LoVo (cell line): Measurements from ENCODE around the gene SLC24A3.
A peak's percentile ranks its signal among the peaks of the same experiment; 100 is the strongest.

Experiments
- DNase-seq: peaks from one replicate; pipeline ENCODE4 v3.0.0-alpha.2; 2016; ENCODE audit warnings: low spot score

SLC24A3 gene

GRCh38 chr20:19713822-19714578 is 501.6 kb downstream of the SLC24A3 start:
- no peak for DNase-seq

DNA sequence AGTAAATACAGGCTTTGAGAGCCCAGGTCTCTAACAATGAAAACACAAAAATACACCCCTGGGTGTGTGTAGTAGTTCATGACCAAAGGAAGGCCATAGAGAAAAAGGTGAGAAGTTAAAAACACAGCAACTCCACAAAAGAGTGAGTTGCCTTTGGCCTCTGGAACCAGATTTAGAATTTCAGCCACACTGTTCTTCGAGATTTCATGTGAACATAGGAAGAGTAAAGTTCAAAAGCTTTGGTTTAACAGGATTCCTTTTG is 502.1 kb downstream of the SLC24A3 start:
- no peak for DNase-seq

- no peak for DNase-seq
Measured at GRCh38 chr20:19715986-19716385, 503.5 kb downstream of the SLC24A3 start.

DNA sequence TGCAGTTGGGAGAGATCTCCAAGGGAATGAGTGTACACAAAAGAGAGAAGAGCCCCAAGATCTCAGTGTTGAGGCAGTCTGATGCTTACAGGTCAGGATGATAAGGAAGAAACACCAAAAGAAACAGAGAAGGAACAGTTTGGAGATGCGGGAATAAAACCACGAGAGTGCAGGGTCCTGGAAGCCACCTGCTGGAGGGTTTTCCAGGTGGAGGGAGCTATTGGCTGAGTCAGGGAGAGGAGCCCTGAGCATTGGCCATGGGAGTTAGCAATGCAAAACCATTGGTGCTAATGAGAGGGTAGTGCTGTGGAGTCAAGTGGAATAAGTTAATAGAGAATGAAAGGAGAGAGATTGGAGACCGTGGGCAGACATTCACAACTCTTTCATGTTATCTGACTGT is 506.4 kb downstream of the SLC24A3 start:
- no peak for DNase-seq

GRCh38 chr20:19720991-19721390 is 508.5 kb downstream of the SLC24A3 start:
- DNase-seq: no peak

DNA sequence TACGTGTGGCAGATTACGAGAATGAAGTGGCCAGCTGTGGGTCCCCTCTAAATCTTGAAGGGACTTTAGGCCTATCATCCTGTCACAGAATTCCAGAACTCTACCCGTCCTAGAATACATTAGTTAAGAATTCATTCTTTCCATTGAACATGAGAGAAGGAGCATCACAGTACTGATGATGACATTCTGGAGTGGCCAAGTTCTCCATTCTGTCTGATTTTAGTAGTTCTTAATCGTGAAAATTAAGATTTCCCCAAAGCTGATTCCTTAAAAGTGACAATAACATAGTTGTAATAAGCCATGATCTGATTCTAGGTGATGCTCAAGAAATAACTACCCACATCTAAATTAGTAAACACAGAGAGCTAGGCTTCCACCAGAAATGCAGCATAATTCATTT is 510.6 kb downstream of the SLC24A3 start:
- DNase-seq: no peak

DNA sequence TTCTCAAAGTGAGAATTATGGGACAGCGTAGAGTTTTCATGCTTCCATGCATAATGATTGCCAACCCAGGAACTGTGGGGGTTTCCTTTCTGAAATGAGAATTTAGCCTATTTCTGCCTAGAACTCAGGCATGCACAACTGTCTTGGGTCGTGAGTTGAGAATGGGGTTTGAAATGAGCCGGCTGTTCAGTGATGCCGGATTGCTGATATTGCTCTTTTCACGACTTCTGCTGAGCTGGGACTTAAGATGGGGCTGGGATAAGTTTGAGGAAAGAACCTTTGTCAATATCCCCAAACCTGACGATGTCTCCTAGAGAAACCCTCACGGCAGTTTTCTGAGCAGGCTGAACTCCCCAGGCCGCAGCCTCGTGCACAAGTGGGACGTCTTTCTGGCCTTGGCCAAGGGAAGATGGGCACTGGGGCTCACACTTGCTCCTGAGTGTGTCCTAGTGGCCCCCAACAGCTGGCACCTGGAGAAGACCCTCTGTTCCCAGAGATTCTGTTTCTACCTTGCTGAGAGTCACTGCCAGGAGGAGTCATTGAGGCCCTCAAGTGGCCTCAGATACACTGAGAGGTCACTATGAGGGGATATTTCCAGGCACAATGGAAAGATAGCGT is 511.5 kb downstream of the SLC24A3 start:
- DNase-seq: no peak

DNA sequence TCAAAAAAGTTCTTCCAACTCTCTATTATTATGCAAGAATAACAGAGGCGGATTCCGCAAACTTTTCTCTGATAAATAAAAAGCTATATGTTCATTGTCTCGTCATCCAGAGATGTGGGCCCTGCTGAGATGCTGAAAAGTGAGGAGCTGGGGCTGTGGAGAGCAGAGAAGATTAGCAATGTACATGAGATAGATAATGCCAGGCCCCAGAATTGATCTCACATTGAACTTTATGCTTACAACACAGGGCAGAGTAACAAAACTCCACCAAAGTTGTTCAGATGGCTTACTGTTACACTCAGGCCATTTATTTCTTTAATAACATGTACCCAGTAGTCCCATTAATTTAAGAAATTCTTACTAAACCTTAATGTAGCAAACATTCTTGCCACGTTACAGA is 512.9 kb downstream of the SLC24A3 start:
- DNase-seq: no peak

DNA sequence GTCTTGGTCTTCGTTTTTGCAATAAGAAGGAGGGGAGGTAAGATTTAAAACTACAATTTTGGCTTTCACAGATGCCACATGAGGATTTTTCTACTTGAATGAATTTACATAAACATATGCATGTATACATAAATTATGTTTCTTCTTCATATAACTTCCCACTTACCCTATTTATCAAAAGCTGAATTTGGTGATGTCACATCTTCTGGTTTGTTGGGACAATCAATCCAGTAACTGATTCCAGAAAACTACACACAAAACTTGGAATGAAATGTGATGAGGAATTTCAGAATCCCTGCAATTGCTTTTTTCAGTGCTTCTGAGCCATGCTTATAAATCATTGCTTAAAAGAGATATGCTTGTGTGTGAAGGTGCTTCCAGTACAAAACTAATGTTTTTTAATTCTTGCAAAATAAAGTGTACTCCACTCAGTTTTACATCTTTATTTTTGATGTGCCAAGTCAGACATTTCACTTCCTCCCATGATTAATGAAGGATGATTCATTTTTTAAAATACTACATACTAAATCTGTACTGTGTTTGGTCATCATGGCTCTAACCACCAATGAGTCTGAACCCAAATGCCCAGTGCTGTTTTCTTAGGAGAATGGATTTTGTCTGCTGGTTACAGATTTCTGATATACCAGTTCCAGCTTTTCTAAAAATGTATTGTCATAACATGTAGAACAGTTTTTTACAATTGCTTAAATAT is 513.5 kb downstream of the SLC24A3 start:
- no peak for DNase-seq

- DNase-seq: no peak
Measured at GRCh38 chr20:19727251-19727847, 514.9 kb downstream of the SLC24A3 start.

DNA sequence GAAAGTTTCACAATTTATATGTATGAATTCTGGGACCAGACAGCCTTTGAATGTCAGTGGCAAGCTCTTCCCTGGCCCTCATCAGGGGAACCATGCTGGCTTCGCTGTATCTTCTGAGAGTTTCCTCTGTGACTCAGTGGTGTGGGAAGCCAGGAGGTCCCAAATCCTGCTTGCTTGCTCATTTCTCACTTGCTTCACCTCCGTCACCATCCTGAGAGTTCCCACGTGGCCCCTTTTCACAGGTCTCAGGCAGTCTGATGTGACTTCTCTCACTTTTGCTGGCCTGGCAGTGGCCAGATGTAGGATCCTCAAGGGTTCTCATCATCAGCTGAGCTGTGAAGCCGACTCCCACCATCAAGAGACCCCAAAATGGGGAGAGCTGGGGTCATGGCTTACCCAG is 517.2 kb downstream of the SLC24A3 start:
- DNase-seq: no peak

GRCh38 chr20:19730706-19731105 is 518.3 kb downstream of the SLC24A3 start:
- no peak for DNase-seq

DNA sequence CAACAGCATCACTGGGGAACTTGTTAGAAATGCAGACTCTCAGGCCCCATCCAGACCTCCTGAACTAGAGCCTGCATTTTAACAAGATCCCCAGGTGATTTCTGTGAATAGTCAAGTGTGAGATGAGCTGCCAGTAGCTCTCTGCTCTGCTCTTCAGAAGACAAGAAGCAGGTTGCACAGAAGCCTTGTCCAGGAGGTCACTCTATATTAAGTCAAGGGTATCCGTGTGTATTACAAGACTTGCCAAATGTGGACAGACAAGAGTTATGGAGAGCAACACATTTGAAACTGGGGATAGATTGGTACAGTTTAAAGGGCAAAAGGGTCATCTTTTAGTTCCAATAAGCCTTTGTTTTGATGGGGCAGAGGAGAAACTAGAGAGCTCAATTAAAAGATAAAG is 522.4 kb downstream of the SLC24A3 start:
- DNase-seq: no peak

DNA sequence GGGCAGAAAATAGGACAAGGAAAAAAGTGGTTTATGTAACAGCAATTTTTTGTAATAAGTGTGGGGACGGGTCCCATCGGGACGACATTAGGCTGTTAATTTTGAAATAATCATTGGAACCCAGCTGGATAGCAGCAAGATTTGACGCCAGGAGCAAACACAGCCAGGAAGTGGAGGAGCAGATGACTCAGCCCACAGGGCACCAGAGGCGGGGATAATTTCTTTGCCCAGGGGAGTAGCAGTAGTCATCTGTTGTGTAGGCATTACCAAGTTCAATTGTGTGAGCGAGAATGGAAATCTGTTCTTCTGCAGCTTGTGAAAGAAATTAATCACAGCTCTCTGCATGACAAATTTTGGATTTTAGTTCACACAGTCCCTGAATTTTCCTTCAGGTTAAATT is 523.0 kb downstream of the SLC24A3 start:
- peak; percentile 85 for DNase-seq

DNA sequence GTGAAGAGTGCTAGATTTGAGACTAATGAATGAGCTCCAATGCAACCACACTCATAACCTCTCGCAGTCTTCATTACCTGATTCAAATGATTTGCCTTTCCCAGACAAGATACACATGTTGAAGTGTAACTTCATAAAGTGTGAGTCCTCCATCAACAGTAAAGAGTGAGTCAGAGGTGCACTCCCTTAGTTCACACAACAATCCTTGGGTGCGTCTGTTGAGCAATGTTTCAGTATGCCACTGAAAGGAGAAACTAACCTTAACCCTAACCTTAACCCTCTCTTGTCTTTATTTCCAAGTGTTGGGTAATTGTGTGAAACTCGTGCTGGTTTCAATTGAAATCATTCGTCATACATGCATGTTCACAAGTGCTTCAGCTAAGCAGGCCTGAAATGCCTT is 524.6 kb downstream of the SLC24A3 start:
- DNase-seq: peak; percentile 80

GRCh38 chr20:19738951-19739350 is 526.5 kb downstream of the SLC24A3 start:
- DNase-seq: no peak

DNA sequence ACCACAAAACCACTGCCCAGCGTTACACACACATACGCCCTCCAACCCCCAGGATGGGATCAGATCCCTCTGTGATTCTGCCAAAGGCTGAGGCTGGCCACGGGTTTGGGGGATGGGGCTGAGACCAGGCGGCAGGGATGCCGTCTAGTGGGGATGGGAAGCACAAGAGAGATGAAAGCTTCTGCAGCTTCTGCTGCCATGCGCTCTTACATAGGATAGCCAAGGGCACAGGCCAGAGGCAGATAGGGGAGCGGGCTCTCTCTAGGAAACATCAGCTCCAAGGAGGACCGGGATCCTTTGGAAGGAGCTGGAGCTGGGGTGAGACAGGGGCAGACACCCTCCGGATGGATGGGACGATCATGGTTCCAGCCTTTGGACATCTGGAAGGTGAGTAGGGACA is 526.9 kb downstream of the SLC24A3 start:
- no peak for DNase-seq

DNA sequence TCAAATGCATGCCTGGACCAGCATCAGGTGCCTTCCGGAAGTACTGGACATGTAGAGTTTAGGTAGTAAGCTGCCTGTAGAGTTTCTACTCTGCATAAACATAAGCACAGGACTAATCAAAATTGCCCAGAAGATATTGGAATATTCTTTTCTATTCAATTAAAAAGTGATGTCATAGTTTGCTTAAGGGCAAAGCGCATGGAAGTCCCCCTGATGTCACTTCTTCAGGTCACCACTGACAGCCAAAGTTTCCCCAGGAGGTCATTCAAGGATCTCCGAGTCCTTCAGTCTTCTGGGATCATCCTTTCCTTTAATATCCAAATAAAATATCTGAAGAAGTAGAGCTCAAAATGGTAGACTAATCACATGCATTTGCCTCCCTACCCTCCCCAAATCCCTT is 528.1 kb downstream of the SLC24A3 start:
- DNase-seq: no peak

DNA sequence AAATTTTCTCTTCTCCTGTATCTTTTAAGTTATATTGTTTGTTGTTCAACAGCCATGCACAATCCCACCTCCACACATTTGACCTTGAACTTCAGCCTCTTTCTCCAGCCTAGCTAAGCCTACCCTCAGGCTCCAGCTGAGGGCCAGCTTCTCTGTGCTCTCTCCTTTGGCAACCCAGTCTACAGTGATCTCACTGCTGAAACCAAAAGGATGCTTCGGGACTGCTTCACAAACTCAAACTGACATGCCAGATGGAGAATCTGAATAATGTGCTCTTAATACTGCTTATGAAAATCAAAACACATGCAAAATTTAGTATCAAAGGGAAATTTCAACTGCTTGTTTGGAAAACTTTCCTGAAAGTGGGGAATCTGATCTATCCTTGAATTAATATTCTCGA is 529.5 kb downstream of the SLC24A3 start:
- no peak for DNase-seq

- no peak for DNase-seq
Measured at GRCh38 chr20:19742974-19743639, 530.7 kb downstream of the SLC24A3 start.

GRCh38 chr20:19743640-19743995 is 531.2 kb downstream of the SLC24A3 start:
- DNase-seq: no peak

DNA sequence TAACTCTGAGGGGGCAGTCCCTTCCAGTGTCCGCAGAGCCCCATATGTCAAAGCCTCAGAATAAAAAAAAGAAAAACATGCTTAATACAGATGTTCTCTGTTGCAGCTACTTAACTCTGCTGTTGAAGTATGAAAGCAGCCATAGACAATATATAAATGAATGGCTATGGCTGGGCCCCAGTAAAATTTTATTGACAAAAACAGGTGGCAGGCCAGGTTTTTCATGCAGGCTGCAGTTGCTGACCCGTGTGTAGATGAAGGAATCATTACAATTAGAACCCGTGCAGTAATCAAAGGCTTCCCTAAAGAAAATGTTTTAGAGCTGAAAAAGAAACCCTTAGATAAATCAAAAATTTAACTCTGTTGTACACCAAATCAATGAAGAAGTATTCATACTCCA is 532.7 kb downstream of the SLC24A3 start:
- no peak for DNase-seq

- DNase-seq: no peak
Measured at GRCh38 chr20:19745584-19745983, 533.1 kb downstream of the SLC24A3 start.
